ENCODE measurements around the gene C2CD2.

The C2CD2 gene

DNA sequence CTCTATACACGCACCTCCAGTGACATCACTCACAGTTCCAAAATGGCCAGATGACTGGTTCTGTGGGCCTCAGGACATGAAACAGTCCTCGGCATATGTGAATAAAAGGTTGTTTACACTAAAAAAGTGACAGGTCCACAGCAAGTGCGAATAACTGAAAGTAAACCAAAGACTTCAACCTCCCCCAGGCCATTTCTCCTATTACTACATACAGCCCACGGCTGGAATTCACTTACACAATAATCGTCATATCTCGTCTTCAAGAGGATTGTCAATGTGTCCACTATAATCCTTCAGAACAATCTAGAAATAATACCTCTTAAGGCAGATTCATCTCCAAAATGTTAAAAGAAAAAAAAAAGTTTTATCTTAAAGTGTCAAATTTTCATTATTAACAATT, 72.8 kb downstream of the C2CD2 start:
- no peak for DNase-seq

DNA sequence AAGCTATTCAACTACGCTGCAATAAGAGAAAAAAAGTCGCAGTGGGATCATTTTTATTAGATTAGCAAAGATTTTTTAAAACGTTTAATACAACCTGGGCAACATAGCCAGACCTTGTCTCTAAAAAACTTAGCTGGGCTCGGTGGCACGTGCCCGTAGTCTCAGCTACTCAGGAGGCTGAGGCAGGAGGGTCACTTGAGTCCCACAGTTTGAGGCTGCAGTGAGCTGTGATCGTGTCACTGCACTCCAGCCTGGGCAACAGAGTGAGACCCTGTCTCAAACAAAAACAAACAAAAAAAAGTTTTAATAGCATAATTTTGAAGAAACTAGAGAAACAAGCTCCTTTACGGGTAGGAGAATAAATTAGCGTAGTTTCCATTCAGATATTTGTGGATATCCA, 73.7 kb downstream of the C2CD2 start:
- no peak for DNase-seq

DNA sequence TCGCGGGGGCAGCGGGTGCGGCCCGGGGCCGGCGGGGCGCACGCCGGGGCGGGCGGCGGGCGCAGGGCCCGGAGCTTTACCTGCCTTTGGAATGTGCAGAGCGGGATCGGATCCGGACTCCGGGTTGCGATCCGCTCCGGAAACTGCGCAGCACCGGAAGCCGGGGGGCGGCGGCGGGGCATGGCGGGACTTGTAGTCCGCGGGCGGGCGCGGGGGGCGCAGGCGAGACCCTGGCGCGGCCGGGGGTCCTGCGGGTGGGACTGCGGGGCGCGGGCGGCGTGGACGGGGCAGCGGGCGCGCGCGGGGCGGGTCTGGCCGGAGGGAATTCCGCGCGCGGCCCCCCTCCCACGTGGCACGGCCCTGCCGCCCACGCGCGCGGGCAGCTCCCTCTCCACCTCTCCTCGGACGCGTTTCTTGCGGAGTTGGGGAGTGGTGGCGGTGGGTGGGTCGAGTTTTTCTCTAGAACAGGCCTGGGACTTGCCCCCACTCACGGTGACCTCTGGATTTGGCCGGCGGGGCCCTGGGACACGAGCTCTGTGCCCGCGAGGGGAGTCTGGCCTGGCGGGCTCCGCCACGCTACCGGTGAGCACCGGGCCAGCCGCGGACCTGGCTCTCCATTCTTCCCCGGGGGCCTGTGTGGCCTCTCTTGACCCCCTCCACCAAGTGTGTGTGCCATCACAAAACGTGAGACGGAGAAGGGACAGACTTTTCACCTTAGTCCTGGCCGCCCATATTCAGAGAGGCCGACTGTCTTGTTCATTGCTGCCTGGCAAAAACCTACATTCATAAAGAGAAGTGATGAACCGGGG, 74.4 kb downstream of the C2CD2 start, which contains the start of gene PRDM15:
TSS of gene PRDM15 (minus strand) at position 155 of the 809 bp plus-strand sequence. CDS start 18,981 bp downstream, outside the sequence.
- DNase-seq = peak; percentile 90

DNA sequence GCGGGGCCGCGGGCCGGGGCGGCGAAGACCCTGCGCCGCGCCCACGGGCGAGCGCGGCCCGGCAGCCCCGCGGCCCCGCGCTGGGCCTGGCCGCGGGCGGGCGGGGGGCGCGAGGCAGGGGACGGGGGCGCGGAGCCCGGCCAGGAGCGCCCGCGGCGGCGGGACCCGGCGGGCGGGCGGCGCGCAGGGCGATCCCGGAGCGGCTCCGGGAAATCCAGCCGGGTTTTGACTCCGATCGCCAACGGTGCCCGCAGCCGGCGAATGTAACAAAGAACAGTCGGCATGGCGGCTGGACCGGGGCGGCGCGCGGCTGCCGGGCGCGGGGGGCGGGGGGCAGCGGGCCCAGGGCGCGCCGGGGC, 75.0 kb downstream of the C2CD2 start:
- peak; percentile 90 for DNase-seq

DNA sequence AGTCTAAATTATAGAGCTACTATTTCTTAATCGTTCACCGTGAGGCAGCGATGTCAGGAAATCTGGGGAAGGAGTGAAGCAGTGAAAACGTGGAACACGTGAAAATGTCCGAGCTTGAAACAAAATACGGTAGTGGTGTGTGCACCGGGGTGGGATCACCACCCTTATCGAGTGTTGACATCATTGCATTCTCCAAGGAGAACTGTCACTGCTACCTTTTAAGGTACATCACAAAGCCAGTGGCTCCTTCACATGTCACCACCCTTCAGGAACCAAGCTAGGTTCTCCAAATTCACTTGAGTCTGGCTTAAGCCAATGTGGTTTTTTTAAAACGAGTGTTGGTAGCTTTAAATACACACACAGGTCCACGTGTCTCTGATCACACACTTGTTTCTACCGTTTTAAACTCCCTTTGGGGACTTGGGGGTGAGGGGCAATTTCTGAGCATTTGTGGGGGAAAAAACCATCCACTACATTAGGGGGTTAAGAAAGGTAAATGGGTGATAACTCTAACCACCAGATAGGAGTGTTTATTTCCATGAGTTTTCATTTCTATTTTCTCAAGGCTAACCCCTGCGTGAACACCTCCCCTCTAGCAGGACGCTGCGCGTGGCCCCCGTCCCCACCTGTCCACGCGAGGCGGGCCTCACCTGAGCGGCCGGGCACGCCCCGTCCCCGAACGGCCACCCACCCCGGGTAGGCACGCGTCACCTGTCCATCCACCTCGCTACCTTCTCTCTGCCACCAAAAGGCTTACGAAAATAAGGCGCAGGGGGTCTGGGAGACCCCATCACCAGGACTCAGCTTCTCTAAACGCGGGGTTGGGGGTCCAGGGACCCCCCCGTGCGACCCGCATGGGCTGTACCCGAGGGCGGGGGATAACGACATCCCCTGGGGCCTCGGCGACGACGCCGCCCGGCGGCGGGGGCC, 75.7 kb downstream of the C2CD2 start:
- peak; percentile 44 for DNase-seq

DNA sequence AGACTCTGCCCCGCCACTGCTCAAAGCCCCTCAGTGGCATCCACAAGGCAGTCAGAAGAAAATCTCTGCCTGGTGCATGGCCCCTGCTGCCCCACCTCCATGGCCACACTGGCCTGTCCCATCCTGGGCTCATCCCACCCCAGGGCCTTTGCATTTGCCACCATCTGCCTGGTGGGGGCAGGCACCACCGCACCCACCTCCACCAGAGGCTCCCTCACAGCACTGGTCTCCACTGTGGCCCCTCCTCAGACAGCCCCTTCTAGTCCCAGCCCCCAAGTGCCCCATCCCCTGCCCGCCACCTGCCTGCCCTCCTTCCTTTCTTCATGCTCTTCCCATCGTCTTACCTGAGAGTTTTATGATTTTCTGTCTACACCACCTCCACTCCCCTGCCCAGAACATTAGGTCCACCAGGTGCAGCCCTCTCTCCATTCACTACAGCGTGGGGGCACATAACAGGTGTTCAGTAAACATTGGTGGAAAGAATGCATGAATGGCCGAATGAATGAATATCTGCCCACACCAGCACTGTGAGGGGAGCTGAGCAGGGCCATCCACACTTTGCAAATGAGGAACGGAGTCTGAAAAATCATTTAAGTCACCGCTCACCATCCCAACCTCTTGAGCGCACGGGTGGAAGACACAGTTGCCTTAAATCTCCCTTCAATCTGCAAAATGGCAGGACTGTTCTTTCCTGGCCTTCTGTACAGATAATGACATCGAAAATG, 76.7 kb downstream of the C2CD2 start:
- no peak for DNase-seq

DNA sequence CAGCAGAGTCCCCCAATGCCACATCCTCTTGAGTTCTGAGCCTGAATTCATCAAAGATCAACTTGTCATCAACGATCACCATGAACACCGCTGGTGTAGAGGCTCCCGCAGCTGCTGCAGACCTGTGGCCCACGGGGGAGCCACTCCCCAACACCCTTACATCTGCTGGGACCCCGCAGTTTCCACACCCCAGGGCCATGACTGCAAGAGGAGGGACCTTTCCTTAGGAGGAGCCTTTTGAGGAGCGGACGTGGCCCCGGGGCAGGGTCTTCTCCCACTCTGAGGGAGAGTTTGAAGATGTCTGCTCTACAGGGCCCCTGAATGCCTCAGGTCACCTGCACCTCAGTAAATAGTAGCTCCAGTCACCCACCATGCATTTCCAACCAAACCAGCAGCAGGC, 77.4 kb downstream of the C2CD2 start:
- no peak for DNase-seq

DNA sequence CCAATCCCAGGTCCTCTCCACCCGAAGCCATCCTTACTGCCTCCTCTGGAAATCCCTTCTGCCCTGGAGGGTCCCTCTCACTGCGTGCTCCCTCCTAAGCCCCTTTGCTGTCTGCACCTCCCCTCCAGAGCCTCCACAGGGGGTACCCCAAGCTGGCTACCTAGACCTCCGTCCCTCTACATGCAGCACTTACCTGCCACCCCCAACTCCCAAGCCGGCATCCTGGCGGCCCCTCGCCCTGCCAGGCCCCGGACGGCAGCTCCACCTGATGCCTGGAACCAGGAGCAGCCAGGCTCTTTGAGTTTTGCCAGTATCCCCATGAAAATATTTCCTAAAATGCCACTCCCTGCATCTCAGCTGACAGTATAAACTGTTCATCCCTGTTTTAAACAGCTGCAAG, 78.7 kb downstream of the C2CD2 start:
- DNase-seq = no peak

DNA sequence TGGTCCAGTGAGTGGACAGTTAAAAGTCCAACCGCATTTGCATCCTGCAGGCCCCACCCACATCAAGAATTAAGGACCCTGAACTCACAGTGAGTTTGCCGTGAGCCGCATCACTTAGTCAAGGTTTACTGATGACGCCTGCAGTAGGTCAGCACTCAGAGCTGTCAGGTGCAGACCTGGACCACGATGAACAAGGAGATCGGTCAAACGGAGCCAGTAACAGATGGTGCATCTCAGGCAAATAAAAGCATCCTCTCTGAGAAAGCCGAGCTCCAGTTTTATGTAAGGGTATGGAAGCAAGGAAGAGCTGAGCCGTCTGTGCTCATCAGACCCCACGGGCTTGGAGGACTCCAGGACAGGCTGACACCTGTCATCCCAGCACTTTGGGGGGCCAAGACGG, 79.2 kb downstream of the C2CD2 start:
- no peak for DNase-seq

DNA sequence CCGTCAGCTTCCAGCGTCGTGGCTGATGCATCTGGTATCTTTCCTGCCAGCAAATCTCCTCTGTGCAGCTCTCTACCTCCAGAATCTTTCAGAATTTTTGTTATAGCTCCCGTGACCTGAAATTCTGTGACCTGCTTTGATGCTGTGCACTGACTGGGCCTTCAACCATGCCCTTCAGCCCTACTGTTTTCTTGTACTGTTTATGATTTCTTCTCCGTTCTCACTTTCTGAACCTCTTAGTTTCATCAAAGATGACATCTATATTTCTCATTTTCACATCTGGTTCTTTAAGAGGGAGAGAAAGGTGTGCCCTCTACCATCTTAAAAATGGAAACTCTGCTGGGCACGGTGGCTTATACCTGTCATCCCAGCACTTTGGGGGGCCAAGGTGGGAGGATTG, 80.4 kb downstream of the C2CD2 start:
- no peak for DNase-seq

DNA sequence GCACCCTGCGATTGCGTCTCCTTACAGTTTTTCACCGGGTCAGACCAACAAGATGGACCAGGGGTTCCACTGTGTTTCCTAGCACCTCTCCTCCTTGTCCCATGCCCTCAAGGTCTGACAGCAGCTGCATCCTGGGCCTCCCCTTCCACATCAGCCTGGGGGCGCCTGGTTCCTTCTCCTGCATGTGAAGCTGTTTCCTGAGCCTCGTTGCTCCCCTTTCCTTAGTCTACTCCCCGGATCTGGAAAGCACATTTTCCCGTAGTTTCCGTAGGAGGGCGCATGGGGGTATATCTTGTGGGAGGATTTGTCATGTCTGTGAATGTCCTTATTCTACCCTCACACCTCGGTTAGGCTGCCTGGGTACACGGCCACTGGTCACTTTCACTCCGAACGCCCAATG, 80.8 kb downstream of the C2CD2 start:
- DNase-seq = peak; percentile 21

DNA sequence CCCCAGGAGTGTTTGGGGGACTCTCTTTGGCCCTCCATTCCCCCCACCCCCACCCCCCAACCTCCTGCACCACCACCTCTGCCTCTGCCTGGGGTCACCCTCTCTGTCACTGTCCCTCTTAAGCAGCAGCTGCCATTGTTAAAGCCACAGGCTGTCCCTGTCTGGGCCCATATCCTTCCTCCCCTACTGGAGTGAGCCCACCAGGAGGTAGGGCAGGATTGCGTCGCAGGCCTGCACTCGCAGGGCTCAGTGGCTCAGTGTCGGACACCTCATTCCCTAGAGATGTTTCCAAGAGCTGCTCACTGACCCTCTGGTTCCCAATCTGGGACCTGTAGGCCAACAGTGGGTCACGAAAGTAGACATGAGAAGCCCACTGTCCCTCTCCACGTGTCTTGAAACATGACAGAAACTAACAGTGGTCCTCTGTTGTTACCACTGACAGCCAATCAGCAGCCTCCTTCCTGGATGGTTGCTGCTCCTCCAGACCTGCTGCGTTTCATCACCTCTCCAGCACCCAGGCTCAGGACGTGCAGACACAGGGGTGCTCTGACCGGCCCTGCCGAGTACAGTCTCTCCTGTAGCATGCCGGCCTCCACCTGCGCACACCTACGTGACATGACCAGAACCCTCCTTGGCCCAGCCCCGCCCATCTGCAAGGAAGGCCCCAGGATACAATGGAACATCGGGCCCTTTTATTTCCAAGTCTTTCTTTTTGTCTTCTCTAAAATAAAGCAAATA, 82.4 kb downstream of the C2CD2 start:
- no peak for DNase-seq

DNA sequence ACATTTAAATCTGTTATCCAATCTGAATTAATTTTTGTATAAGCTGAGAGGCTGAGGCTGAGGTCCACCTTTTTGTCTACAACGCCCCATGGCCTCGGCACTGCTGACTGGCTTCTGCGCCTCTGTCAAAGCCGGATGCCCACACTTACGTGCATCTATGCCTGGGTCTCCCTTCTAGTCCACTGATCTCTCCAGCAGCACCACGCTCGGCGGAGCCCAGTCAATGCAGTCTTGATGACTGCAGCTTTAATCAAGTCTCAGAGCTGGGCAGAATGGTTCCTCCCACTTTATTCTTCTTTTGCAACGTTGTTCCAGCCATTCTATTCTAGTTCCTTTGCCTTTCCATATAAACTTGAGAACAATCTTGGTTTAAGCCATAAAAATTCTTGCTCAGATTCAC, 84.0 kb downstream of the C2CD2 start:
- DNase-seq = no peak

DNA sequence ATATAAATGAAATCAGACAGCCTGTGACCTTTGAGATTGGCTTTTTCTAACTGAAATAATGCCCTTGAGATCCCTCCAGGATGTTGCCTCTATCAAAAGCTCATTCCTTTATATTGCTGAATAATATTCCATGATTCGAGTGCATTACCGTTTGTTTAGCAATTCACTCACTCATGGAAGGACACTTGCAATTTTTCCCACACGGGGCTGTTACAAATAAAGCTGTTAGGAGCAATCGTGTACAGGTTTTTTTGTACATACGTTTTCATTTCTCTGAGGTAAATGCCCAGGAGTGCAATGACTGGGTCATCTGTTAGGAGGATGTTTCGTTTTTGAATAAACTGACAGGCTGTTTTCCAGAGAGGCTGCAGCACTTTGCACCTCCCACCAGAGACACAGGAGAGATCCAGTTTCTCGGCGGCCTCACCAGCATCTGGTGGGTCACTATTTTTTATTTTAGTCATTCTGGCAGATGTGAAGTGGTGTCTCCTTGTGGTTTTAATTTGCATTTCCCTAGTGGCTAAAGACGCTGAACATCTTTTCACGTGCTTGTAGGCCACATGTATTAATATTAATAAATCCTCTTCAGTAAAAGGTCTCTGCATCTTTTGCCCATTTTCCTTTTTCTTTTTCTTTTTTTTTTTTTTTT, 85.6 kb downstream of the C2CD2 start:
- DNase-seq = peak; percentile 66

DNA sequence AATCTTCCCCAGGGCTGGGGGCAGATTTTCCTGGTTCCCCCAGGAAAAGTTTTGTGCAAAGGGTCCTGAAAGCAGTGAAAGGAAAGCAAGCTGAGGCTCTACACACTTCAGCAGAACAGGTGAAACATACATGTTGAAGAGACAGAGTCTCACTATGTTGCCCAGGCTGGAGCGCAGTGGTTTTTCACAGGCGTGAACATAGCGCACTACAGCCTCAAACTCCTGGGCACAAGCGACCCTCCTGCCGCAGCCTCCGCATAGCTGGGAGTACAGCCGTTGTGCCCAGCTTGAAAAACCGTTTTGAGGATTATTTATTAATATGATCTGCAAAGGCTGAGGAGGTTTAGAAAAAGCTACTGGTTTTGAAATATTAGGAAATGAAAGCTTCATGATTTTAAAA, 86.5 kb downstream of the C2CD2 start:
- DNase-seq = no peak

DNA sequence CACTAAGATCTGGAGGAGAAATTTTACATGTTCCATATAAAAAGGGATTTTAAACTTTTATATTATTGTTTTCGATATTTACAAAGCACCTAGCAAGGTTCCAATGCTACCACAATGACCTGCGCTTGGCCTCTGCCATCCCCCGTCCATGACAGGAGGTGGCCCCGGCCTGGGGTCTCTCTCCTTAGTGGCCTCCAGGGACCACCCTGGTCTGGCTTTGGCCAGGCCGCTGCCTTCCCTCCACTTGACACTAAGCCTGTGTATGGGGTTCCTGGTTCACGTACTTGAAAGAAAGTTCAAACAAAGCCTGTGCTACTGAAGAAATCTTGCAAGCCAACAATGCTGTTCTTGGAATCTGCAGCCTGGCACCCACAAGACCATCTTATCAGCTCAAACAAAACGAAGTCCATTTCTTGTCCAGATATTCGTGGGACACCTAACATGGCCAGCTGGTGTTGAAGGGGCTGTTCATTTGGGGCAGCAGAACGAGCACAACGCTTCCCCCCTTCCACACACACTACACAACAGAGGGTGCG, 87.5 kb downstream of the C2CD2 start:
- DNase-seq = no peak

DNA sequence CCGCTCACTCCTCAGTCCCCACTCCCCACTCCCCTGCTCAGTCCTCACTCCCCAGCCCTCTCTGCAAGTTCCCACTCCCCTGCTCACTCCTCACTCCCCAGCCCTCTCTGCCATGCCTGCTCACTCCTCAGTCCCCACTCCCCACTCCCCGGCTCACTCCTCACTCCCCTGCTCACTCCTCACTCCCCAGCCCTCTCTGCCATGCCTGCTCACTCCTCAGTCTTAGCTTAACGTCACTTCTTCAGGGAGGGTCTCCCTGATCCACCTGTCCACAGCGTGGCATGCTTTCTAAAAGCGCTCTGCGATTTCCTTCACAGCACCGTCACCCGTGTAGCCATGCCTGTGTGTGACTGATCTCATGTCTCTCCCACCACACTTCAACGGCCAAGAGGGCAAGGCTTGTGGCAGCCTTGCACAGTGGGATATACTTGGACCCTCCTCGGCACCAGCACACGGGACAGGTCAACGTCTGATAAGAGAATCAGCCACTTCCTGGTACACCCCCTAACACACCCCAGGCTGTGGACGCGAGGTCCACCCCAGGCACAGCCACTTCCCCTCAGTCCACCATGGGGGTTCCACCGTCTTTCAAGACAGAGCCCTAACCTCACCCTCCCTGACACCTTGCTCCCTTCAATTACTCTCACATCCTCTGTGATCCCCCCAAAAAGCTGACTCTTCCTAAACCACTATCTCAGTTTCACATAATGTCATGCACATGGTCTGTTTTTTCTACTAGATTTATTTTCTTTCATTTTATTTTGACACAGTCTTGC, 88.6 kb downstream of the C2CD2 start:
- DNase-seq = no peak

DNA sequence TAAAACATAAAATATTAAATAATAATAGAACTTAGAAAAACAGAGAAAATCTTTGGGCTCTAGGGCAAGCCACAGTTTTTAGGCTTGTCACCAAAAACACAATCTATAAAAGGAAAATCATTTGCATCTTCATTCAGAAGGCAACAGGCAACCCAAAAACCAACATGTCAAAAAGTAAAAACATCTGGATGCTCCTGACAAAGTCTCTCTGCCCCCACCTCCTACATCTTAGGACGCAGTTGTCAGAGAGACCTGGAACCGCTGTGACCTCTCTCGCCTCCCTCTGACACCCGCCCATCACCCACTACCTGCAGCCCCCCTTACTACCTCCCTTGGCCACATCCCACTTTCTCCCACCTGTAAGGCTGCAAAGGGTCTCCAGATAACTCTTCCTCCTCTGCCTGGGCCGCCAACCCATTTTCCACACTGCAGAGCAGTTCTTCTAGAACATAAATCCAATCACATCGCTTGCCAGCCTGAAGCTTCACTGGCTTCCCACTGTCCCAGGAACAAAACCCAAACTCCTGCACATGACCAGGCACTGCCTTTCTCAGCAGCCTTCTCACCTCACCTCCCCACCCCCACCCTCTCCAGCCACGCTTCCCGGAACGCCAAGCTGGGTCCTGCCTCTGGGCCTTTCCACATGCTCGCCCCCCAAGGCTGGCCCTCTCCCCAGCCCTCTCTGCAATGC, 89.4 kb downstream of the C2CD2 start:
- no peak for DNase-seq

DNA sequence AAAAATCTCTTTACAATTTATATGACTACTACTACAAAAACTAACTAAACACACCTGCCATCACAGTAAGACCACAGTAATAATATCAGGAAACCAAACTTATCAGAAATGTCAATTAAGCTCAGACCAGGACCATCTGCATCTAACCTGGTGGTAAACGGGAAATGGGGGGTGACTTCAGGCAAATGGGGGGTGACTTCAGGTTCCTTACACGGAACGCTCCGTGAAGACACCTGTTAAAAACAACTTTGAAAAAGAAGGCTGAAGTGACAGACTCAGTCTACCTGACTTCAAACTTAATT, 90.4 kb downstream of the C2CD2 start:
- no peak for DNase-seq

DNA sequence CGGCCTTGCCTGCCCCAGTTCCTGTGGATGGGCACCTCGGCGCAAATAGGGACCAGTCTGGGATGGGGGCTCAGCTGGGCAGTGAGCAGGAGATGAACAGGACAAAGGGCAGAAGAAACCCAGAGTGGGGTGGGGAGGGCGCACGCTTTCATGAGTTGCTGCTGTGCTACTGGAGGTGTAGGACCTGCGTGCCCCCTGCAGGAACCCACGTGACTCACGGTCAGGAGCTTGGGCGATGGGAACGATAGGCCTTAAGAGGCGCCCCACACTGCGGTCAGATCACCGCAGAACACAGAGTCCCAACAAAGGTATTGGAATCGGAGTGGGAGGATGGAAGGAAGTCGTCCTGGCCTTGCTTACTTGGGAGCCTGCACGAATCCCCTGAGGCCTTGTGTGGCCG, 91.8 kb downstream of the C2CD2 start:
- DNase-seq = no peak

Measured in fibroblast of skin of scalp (primary cell).